GM12873 (cell line): ENCODE data around the gene PFDN6.

Experiments used
- CTCF ChIP-seq: IDR thresholded peaks from 2 replicates; pipeline ENCODE4 v1.5.1; 2012; ENCODE audit warnings: low read depth, mild to moderate bottlenecking, moderate library complexity, low read length, control low read depth; ENCODE audit not compliant: insufficient read depth; ENCODE audit errors: missing control alignments

The PFDN6 gene

GRCh38 chr6:33295621-33296369 is 6.4 kb downstream of the PFDN6 start:
- TF ChIP-seq CTCF: no peak

- no peak for TF ChIP-seq CTCF
These were observed 7.5 kb downstream of the PFDN6 start for GRCh38 chr6:33296797-33297405.

GRCh38 chr6:33297406-33297955 is 8.1 kb downstream of the PFDN6 start:
- no peak for TF ChIP-seq CTCF

GRCh38 chr6:33297956-33298772 is 8.8 kb downstream of the PFDN6 start:
- TF ChIP-seq CTCF: peak; percentile 21

GRCh38 chr6:33298773-33299236 is 9.4 kb downstream of the PFDN6 start, which contains the start of gene RGL2:
TSS of gene RGL2 (minus strand) at chr6:33298942. CDS start at chr6:33298610, 332 bp downstream.
- no peak for TF ChIP-seq CTCF

GRCh38 chr6:33299237-33299944 is 10.0 kb downstream of the PFDN6 start:
- TF ChIP-seq CTCF: peak; percentile 72

GRCh38 chr6:33301877-33302276 is 12.5 kb downstream of the PFDN6 start:
- no peak for TF ChIP-seq CTCF
